Liver (tissue), 9 donors: ENCODE data around the gene HERPUD2. TPM values are rescaled to one million over a fixed set of nuclear protein-coding genes. Genes with fewer than 3 reads are reported as not detected.

ENCODE experiments used
- DNase-seq: peaks from one replicate; pipeline ENCODE4 v3.0.0-alpha.2; 2017; ENCODE audit warnings: low spot score
- H3K27ac ChIP-seq, 2 donors: one replicate each; pipeline ENCODE4 v1.7.0; 2013; ENCODE audit warnings: inconsistent platforms in 2 of 2, low read length in 2 of 2, control low read depth in 1 of 2, low read depth in 1 of 2, mild to moderate bottlenecking in 1 of 2
- H3K27me3 ChIP-seq, 4 donors: one replicate each; pipeline versions ENCODE4 v1.6.1 to v1.7.0; 2013; ENCODE audit warnings: low read length in 3 of 4, inconsistent platforms in 1 of 4, mild to moderate bottlenecking in 1 of 4, moderate library complexity in 1 of 4; ENCODE audit not compliant: control insufficient read depth in 4 of 4, insufficient read depth in 4 of 4
- H3K36me3 ChIP-seq, 4 donors: one replicate each; pipeline versions ENCODE4 v1.6.1 to v1.7.0; 2013; ENCODE audit warnings: low read length in 3 of 4, mild to moderate bottlenecking in 3 of 4, low read depth in 1 of 4, moderate library complexity in 1 of 4; ENCODE audit not compliant: control insufficient read depth in 4 of 4, insufficient read depth in 3 of 4
- H3K4me1 ChIP-seq, 4 donors: one replicate each; pipeline versions ENCODE4 v1.6.1 to v1.7.0; 2013; ENCODE audit warnings: low read length in 3 of 4, mild to moderate bottlenecking in 3 of 4, moderate library complexity in 1 of 4; ENCODE audit not compliant: control insufficient read depth in 4 of 4, insufficient read depth in 4 of 4
- H3K4me3 ChIP-seq, 3 donors: one replicate each; pipeline versions ENCODE4 v1.6.1 to v1.7.0; 2013; ENCODE audit warnings: low read length in 3 of 3, control low read depth in 1 of 3, low read depth in 1 of 3, mild to moderate bottlenecking in 1 of 3
- H3K9ac ChIP-seq, 2 donors: one replicate each; pipeline ENCODE4 v1.7.0; 2013; ENCODE audit warnings: low read length in 2 of 2, mild to moderate bottlenecking in 2 of 2, moderate library complexity in 2 of 2, control low read depth in 1 of 2, low read depth in 1 of 2
- H3K9me3 ChIP-seq, 4 donors: one replicate each; pipeline versions ENCODE4 v1.6.1 to v1.7.0; 2013; ENCODE audit warnings: low read length in 3 of 4; ENCODE audit not compliant: control insufficient read depth in 4 of 4
- EGR1 ChIP-seq, 2 donors: IDR thresholded peaks; 2 replicates each; pipeline ENCODE4 v1.6.1; 2016 to 2018; ENCODE audit warnings: antibody characterized with exemption in 2 of 2, low read depth in 2 of 2
- FOXA1 ChIP-seq: IDR thresholded peaks from 2 replicates; pipeline ENCODE4 v1.6.1; 2016; ENCODE audit warnings: antibody characterized with exemption
- FOXA2 ChIP-seq: IDR thresholded peaks from 2 replicates; pipeline ENCODE4 v1.6.1; 2016; ENCODE audit warnings: antibody characterized with exemption
- HNF4A ChIP-seq, 2 donors: conservative IDR thresholded peaks; 2 replicates each; pipeline ENCODE4 v1.6.1; 2016; ENCODE audit warnings: antibody characterized with exemption in 2 of 2, mild to moderate bottlenecking in 2 of 2
- JUND ChIP-seq, 2 donors: IDR thresholded peaks; 2 replicates each; pipeline ENCODE4 v1.6.1; 2016; ENCODE audit warnings: antibody characterized with exemption in 2 of 2
- NR2F2 ChIP-seq: IDR thresholded peaks from 2 replicates; pipeline ENCODE4 v1.6.1; 2016; ENCODE audit warnings: antibody characterized with exemption
- RAD21 ChIP-seq, 2 donors: IDR thresholded peaks; 2 replicates each; pipeline ENCODE4 v1.6.1; 2016; ENCODE audit warnings: antibody characterized with exemption in 2 of 2, mild to moderate bottlenecking in 2 of 2
- RXRA ChIP-seq, 2 donors: IDR thresholded peaks; 2 replicates each; pipeline ENCODE4 v1.6.1; 2017 to 2018; ENCODE audit warnings: antibody characterized with exemption in 2 of 2, mild to moderate bottlenecking in 1 of 2
- SP1 ChIP-seq: IDR thresholded peaks from 2 replicates; pipeline ENCODE4 v1.6.1; 2018; ENCODE audit warnings: antibody characterized with exemption, mild to moderate bottlenecking
- TAF1 ChIP-seq: conservative IDR thresholded peaks from 2 replicates; pipeline ENCODE4 v1.6.1; 2016; ENCODE audit warnings: antibody characterized with exemption, mild to moderate bottlenecking
- YY1 ChIP-seq: IDR thresholded peaks from 2 replicates; pipeline ENCODE4 v1.6.1; 2016; ENCODE audit warnings: antibody characterized with exemption, mild to moderate bottlenecking
- WGBS: extraction: QIAGEN DNeasy Blood & Tissue Kit; methylation state at CpG from one replicate; pipeline ENCODE4 v1.1.7; 2013; 5-methylcytosine and 5-hydroxymethylcytosine counted together
- polyA plus RNA-seq, 2 donors: library from polyadenylated mRNA; stranded (reverse) in 1 of 2; unstranded in 1 of 2; fragments of 200-250 nt in 1 of 2; fragments of >200 nt in 1 of 2; fragmentation: Nextera tagmentation in 1 of 2; extraction: Ambion mirVana in 1 of 2; gene quantifications; one replicate each; pipeline versions ENCODE4 v1.2.1 to v1.2.3, GENCODE V29; 2013 to 2015
- total RNA-seq, 2 donors: library from RNA; depleted of rRNA; stranded (reverse); fragments of >200 nt; gene quantifications; one replicate each; pipeline ENCODE4 v1.2.3, GENCODE V29; 2014
- TF ChIP-seq, protein P1 (sequence below): IDR thresholded peaks from 2 replicates; pipeline ENCODE4 v1.6.1; 2016; ENCODE audit warnings: antibody characterized with exemption
- TF ChIP-seq, protein P2 (sequence below): IDR thresholded peaks from 2 replicates; pipeline ENCODE4 v1.6.1; 2016; ENCODE audit warnings: antibody characterized with exemption
- TF ChIP-seq, protein P3 (sequence below): IDR thresholded peaks from 2 replicates; pipeline ENCODE4 v1.6.1; 2016; ENCODE audit warnings: antibody characterized with exemption, mild to moderate bottlenecking
- donor health status: healthy.
- donor health status: healthy.
- donor health status: healthy.
- donor health status: healthy.
- donor health status: healthy.

The HERPUD2 gene
- total and polyA plus RNA-seq, 4 donors, result 9.7 to 22.0 (median 13.7) TPM

DNA sequence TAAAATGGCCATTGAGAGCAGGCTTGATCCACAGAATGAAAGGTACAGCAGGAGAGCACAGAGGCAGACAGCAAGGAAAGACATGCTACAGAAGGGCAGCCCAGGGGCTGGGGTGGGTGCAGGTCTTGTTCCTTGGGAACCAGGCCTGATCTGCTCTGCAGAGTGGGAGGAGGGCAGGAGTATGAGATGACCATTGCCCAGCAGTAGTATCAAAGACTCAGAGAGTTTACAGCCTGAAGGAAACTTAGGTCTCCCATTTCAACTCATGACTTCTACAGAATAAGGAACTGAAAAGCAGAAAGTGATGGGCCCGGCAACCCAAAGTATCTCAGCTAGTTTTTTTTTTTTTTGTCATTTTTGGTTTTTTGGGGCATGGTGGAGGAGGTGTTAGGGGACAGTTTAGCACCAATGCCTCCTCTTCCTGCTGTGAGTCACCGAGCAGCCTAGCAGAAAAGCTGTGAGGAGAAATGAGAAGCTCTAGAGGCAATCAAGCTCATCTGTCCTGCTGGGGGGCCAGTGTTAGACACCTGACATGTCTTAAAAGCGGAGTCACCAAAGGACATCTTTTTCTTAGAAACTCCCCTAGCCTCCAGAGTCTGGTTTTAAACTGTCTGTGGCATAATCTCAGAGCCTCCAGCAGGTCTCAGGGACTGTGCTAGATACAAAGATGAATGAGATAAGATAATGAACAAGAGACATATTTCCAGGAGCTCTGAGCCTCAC, 34.3 kb upstream of the HERPUD2 start (continued):
- TF ChIP-seq, protein P1, sequence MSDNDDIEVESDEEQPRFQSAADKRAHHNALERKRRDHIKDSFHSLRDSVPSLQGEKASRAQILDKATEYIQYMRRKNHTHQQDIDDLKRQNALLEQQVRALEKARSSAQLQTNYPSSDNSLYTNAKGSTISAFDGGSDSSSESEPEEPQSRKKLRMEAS, result no peak
- TF ChIP-seq FOXA1 (no peak), JUND (IDR thresholded peaks at IDR 0.05) (no peak), RAD21 (IDR thresholded peaks at IDR 0.05) (no peak), SP1 (no peak), YY1 (no peak), TAF1 (no peak), EGR1 (IDR thresholded peaks at IDR 0.05; ENCODE audit: low read depth in 2 of 2) (no peak), FOXA2 (no peak), HNF4A (conservative IDR thresholded peaks at IDR 0.05) (no peak), RXRA (IDR thresholded peaks at IDR 0.05) (no peak)
- TF ChIP-seq, protein P2, sequence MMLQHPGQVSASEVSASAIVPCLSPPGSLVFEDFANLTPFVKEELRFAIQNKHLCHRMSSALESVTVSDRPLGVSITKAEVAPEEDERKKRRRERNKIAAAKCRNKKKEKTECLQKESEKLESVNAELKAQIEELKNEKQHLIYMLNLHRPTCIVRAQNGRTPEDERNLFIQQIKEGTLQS, result no peak

DNA sequence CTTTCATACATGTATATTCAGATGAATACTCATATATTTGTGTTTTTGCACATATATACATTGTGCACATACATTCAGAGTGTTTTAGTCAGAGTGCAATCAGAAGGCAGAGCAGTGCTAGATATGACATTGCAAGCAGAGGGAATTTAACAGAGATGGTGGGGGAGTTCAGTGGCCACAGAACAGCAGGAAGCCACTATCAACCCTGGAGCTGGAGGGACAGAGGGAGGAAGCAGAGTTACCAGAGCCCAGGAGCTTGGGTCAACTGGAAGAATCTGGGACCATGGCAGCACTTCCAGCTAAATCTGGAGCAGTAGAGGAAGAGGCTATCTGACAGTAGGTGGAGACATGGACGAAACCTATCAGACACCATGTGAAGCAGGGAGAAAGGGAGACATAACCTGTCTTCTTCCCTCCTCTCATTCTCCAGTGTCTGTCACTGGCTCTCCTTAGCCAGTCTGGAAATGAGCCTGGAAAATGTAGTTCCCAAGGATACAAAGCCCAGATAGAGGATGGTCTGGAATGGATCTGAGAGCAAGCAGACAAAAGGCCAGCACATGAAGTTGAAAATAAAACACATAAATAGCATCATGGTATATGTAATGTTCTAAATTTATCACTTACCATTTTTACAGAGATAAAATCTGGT, 33.6 kb upstream of the HERPUD2 start:
- Histone ChIP-seq H3K4me1 (no peaks in the 10 kb centered on the region), H3K27me3 (no peaks in the 10 kb centered on the region), H3K4me3 (no peak overlapping the region), H3K36me3 (no peaks in the 10 kb centered on the region), H3K9me3 (no peaks in the 10 kb centered on the region), H3K27ac (peak overlapping the region in 1 of 2 donors; percentile 31), H3K9ac (no peak overlapping the region)
- WGBS, result 76% methylated on average over 1 of the region's 1 CpG
- TF ChIP-seq, protein P3, sequence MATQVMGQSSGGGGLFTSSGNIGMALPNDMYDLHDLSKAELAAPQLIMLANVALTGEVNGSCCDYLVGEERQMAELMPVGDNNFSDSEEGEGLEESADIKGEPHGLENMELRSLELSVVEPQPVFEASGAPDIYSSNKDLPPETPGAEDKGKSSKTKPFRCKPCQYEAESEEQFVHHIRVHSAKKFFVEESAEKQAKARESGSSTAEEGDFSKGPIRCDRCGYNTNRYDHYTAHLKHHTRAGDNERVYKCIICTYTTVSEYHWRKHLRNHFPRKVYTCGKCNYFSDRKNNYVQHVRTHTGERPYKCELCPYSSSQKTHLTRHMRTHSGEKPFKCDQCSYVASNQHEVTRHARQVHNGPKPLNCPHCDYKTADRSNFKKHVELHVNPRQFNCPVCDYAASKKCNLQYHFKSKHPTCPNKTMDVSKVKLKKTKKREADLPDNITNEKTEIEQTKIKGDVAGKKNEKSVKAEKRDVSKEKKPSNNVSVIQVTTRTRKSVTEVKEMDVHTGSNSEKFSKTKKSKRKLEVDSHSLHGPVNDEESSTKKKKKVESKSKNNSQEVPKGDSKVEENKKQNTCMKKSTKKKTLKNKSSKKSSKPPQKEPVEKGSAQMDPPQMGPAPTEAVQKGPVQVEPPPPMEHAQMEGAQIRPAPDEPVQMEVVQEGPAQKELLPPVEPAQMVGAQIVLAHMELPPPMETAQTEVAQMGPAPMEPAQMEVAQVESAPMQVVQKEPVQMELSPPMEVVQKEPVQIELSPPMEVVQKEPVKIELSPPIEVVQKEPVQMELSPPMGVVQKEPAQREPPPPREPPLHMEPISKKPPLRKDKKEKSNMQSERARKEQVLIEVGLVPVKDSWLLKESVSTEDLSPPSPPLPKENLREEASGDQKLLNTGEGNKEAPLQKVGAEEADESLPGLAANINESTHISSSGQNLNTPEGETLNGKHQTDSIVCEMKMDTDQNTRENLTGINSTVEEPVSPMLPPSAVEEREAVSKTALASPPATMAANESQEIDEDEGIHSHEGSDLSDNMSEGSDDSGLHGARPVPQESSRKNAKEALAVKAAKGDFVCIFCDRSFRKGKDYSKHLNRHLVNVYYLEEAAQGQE, result no peak
- peak; percentile 31 for TF ChIP-seq NR2F2
- DNase-seq, result no peak

DNA sequence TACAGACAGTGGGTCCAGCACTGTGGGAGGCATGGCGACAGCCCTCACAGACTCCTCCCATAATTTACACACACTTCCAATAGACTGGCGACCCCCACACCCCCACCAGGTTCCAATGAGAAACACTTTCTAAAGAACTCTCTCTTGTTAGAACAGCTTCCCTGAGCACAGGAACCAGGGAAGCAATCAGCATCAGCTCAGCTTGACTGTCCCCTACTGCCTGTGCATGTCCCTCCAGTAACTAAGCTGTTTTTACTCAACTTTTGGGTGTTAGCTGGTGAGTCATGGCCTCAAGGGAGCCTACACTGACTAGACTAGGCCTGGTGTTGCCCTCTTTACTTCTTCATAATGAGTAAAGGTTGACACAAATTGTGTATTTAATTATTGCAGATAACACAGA, 32.6 kb upstream of the HERPUD2 start:
- no peak overlapping the region for H3K27ac ChIP-seq

More for the DNA sequence above, 32.6 kb upstream of the HERPUD2 start:
- no peaks in the 10 kb centered on the region for H3K4me1 ChIP-seq
- no peak overlapping the region for H3K4me3 ChIP-seq
- no peaks in the 10 kb centered on the region for H3K9me3 ChIP-seq
- H3K27me3 ChIP-seq, result no peaks in the 10 kb centered on the region
- no peak overlapping the region for H3K9ac ChIP-seq
- DNase-seq, result no peak
- no peaks in the 10 kb centered on the region for H3K36me3 ChIP-seq
- TF ChIP-seq, protein P1, result no peak
- no peak for TF ChIP-seq FOXA2
- 94% methylated on average over 2 of the region's 2 CpGs for WGBS
